OCI-LY7 (cell line): Measurements from ENCODE around the gene EVI5. TPM values are rescaled to one million over a fixed set of nuclear protein-coding genes. Genes with fewer than 3 reads are reported as not detected.

Experiments used
- BruUV-seq: library from RNA; stranded (reverse); fragments of 400-500 nt; replicated peaks from 2 replicates; lab custom pipeline; 2021; lab: Mats Ljungman, UMichigan
- CTCF ChIA-PET: fragments of 300-600 bp; sonication (Branson Sonifier 250); formaldehyde crosslinking; loops from one replicate; lab custom pipeline; 2022; ENCODE audit warnings: antibody characterized with exemption; ENCODE audit not compliant: unreplicated experiment; lab: Charles Lee
- POLR2A ChIA-PET: fragments of 300-600 bp; sonication (Branson Sonifier 250); formaldehyde crosslinking; loops from one replicate; lab custom pipeline; 2022; ENCODE audit warnings: antibody characterized with exemption; lab: Charles Lee
- DNase-seq: peaks from one replicate; pipeline ENCODE4 v3.0.0-alpha.2; 2015; ENCODE audit warnings: low spot score
- H2AFZ ChIP-seq: fragments of 200-600 bp; sonication (generic), shearing (Covaris generic); 2 replicates; pipeline ENCODE4 v1.6.1; 2014; ENCODE audit warnings: mild to moderate bottlenecking, antibody characterized with exemption, low read length, moderate library complexity
- H3K27ac ChIP-seq: fragments of 200-600 bp; sonication (generic); 2 replicates; pipeline ENCODE4 v1.5.1; 2014; ENCODE audit warnings: mixed run types, low read depth, mild to moderate bottlenecking, moderate library complexity, low read length, inconsistent platforms; ENCODE audit not compliant: poor library complexity, severe bottlenecking
- H3K36me3 ChIP-seq: fragments of 200-600 bp; sonication (generic); 2 replicates; pipeline ENCODE4 v1.6.1; 2014; ENCODE audit warnings: mild to moderate bottlenecking, antibody characterized with exemption, low read length, moderate library complexity, mixed read lengths; ENCODE audit not compliant: insufficient read depth
- H3K4me1 ChIP-seq: fragments of 200-600 bp; sonication (generic); 2 replicates; pipeline ENCODE4 v1.5.1; 2014; ENCODE audit warnings: mild to moderate bottlenecking, low read length; ENCODE audit not compliant: insufficient read depth, poor library complexity, severe bottlenecking
- H3K4me2 ChIP-seq: fragments of 200-600 bp; sonication (generic); 2 replicates; pipeline ENCODE4 v1.6.1; 2014; ENCODE audit warnings: mild to moderate bottlenecking, low read length
- H3K4me3 ChIP-seq: fragments of 200-600 bp; sonication (generic); 2 replicates; pipeline ENCODE4 v1.5.1; 2014; ENCODE audit warnings: mild to moderate bottlenecking, low read depth, low read length; ENCODE audit not compliant: poor library complexity, severe bottlenecking
- H3K79me2 ChIP-seq: fragments of 200-600 bp; sonication (generic); 2 replicates; pipeline ENCODE4 v1.6.1; 2016; ENCODE audit warnings: low read depth, mild to moderate bottlenecking, low read length, moderate library complexity, mixed read lengths; ENCODE audit not compliant: insufficient read depth
- H3K9me2 ChIP-seq: fragments of 200-600 bp; sonication (generic); 2 replicates; pipeline ENCODE4 v1.6.1; 2016; ENCODE audit warnings: mild to moderate bottlenecking, low read length, mixed read lengths; ENCODE audit not compliant: insufficient read depth
- H3K9me3 ChIP-seq: fragments of 200-600 bp; sonication (generic); 2 replicates; pipeline ENCODE4 v1.6.1; 2014; ENCODE audit warnings: mild to moderate bottlenecking, mixed run types, low read length, mixed read lengths
- H4K20me1 ChIP-seq: fragments of 200-600 bp; sonication (generic); 2 replicates; pipeline ENCODE4 v1.6.1; 2014; ENCODE audit warnings: mild to moderate bottlenecking, antibody characterized with exemption, low read length, moderate library complexity, mixed read lengths; ENCODE audit not compliant: insufficient read depth
- CTCF ChIP-seq: fragments of 200-600 bp; sonication (generic); conservative IDR thresholded peaks from 2 replicates; pipeline ENCODE4 v1.5.1; 2014; ENCODE audit warnings: mild to moderate bottlenecking, antibody characterized with exemption, low read length, moderate library complexity, mixed read lengths
- EZH2phosphoT487 ChIP-seq: fragments of 200-600 bp; sonication (generic); IDR thresholded peaks from 2 replicates; pipeline ENCODE4 v1.6.1; 2018; ENCODE audit warnings: low read depth, borderline replicate concordance, mild to moderate bottlenecking, mixed run types, antibody characterized with exemption, low read length, moderate library complexity, mixed read lengths
- intact Hi-C: fragments of 100-400 bp; cut with micrococcal nuclease; formaldehyde crosslinking; loops from one replicate; pipeline ENCODE4 v1.10.0; 2022; ENCODE audit not compliant: unreplicated experiment
- total RNA-seq, 2 experiments: library from RNA; depleted of rRNA in 1 of 2; stranded (reverse); fragments of >200 nt in 1 of 2; shearing (Covaris generic) in 1 of 2; gene quantifications; 2 replicates each; pipeline ENCODE4 v1.2.3, GENCODE V29; 2014 to 2022

The EVI5 gene
- total RNA-seq, 2 experiments from 2014 or later = 15.1 to 27.8 TPM

GRCh38 chr1:92516574-92516973, 268.3 kb downstream of the EVI5 start:
- no peaks in the 10 kb centered on the region for H3K4me1 ChIP-seq
- H4K20me1 ChIP-seq = no peaks in the 10 kb centered on the region
- no peaks in the 10 kb centered on the region for H3K9me2 ChIP-seq
- H3K4me3 ChIP-seq = no peak overlapping the region
- no peaks in the 10 kb centered on the region for H3K9me3 ChIP-seq
- H3K79me2 ChIP-seq = no peaks in the 10 kb centered on the region
- CTCF ChIA-PET = no interaction called here
- POLR2A ChIA-PET = interaction anchor here (0.6 to 1.5 kb wide), 2 partner anchors 9 to 299 kb away, joined by 4 to 7 read pairs; no protein-coding TSS in a partner anchor
- no TSS peak for BruUV-seq
- intact Hi-C loops = no loop called here
- no peak overlapping the region for H3K27ac ChIP-seq
- no peak overlapping the region for H2AFZ ChIP-seq
- TF ChIP-seq EZH2phosphoT487 (no peak), CTCF (no peak)
- no peak for DNase-seq
- no peak overlapping the region for H3K4me2 ChIP-seq
- no peaks in the 10 kb centered on the region for H3K36me3 ChIP-seq

GRCh38 chr1:92515796-92516201, 269.1 kb downstream of the EVI5 start:
- TF ChIP-seq EZH2phosphoT487 (no peak), CTCF (no peak)
- intact Hi-C loops = no loop called here
- Histone ChIP-seq H3K4me3 (no peak overlapping the region), H3K36me3 (no peaks in the 10 kb centered on the region), H3K9me3 (no peaks in the 10 kb centered on the region), H3K27ac (no peak overlapping the region), H4K20me1 (no peaks in the 10 kb centered on the region), H3K4me2 (no peak overlapping the region), H3K9me2 (no peaks in the 10 kb centered on the region), H2AFZ (no peak overlapping the region), H3K79me2 (no peaks in the 10 kb centered on the region), H3K4me1 (no peaks in the 10 kb centered on the region)
- CTCF ChIA-PET = no interaction called here
- BruUV-seq = no TSS peak
- DNase-seq = no peak
- POLR2A ChIA-PET = interaction anchor here (0.6 to 1.5 kb wide), 2 partner anchors 10 to 50 kb away, joined by 3 to 4 read pairs; no protein-coding TSS in a partner anchor

- Histone ChIP-seq H3K4me1 (no peaks in the 10 kb centered on the region), H3K9me3 (no peaks in the 10 kb centered on the region), H3K9me2 (no peaks in the 10 kb centered on the region), H2AFZ (no peak overlapping the region), H3K4me2 (no peak overlapping the region), H3K79me2 (no peaks in the 10 kb centered on the region), H3K36me3 (no peaks in the 10 kb centered on the region), H3K27ac (no peak overlapping the region), H4K20me1 (no peaks in the 10 kb centered on the region), H3K4me3 (no peak overlapping the region)
- intact Hi-C loops = no loop called here
- no TSS peak for BruUV-seq
- POLR2A ChIA-PET = interaction anchor here (0.6 to 1.1 kb wide), 2 partner anchors 10 to 108 kb away, joined by 3 to 5 read pairs; no protein-coding TSS in a partner anchor
- DNase-seq = no peak
- CTCF ChIA-PET = no interaction called here
- no peak for TF ChIP-seq EZH2phosphoT487
- TF ChIP-seq CTCF = no peak
These were observed 273.4 kb downstream of the EVI5 start for GRCh38 chr1:92511541-92511940.
